Endothelial cell of umbilical vein (primary cell): ENCODE data around the gene NRG3. TPM values are rescaled to one million over a fixed set of nuclear protein-coding genes. Genes with fewer than 3 reads are reported as not detected.

Experiments
- BruUV-seq: library from RNA; stranded (reverse); fragments of 400-500 nt; replicated peaks from 2 replicates; lab custom pipeline; 2021; lab: Mats Ljungman, UMichigan
- CTCF ChIA-PET: fragments of 300-600, 350-600 bp; sonication (Branson Sonifier 250); formaldehyde crosslinking; loops from one replicate; lab custom pipeline; 2021; ENCODE audit warnings: antibody characterized with exemption, inconsistent platforms; lab: Charles Lee
- POLR2A ChIA-PET: fragments of 300-600, 350-600 bp; sonication (Branson Sonifier 250); formaldehyde crosslinking; loops from one replicate; lab custom pipeline; 2021; ENCODE audit warnings: antibody characterized with exemption, inconsistent platforms; lab: Charles Lee
- DNase-seq: peaks from one replicate; pipeline ENCODE4 v3.0.0-alpha.2; 2011; ENCODE audit warnings: low read depth, low spot score
- FAIRE-seq: peaks from 2 replicates; lab custom pipeline; 2011; peaks lifted over from hg19 to GRCh38; lab: Jason Lieb, UNC
- H2AFZ ChIP-seq: 2 replicates; pipeline ENCODE4 v1.6.0; 2012; ENCODE audit warnings: low read depth, low read length, control low read depth, inconsistent platforms
- H3K27ac ChIP-seq: 2 replicates; pipeline ENCODE4 v1.5.1; 2011; ENCODE audit warnings: low read depth, mild to moderate bottlenecking, control low read depth, low read length, moderate library complexity; ENCODE audit not compliant: insufficient read depth
- H3K27me3 ChIP-seq, 2 experiments: 2 replicates each; pipeline versions ENCODE4 v1.6.0 to v1.6.1; 2011; ENCODE audit warnings: low read length in 2 of 2, mixed read lengths in 1 of 2; ENCODE audit not compliant: control insufficient read depth in 2 of 2, insufficient read depth in 2 of 2
- H3K36me3 ChIP-seq, 2 experiments: 2 replicates in 1 of 2; 3 replicates in 1 of 2; pipeline ENCODE4 v1.5.1; 2011; ENCODE audit warnings: low read length in 2 of 2, mild to moderate bottlenecking in 1 of 2, moderate library complexity in 1 of 2; ENCODE audit not compliant: control insufficient read depth in 2 of 2, insufficient read depth in 2 of 2; ENCODE audit errors: extremely low read depth in 1 of 2
- H3K4me1 ChIP-seq: 3 replicates; pipeline ENCODE4 v1.5.1; 2011; ENCODE audit warnings: mild to moderate bottlenecking, low read length; ENCODE audit not compliant: control insufficient read depth, insufficient read depth; ENCODE audit errors: extremely low read depth
- H3K4me2 ChIP-seq: 2 replicates; pipeline ENCODE4 v1.6.1; 2011; ENCODE audit warnings: low read length, control low read depth, mixed read lengths; ENCODE audit not compliant: insufficient read depth
- H3K4me3 ChIP-seq, 3 experiments: fragments of 200-600 bp in 1 of 3; sonication (generic), shearing (Covaris generic) in 1 of 3; replicated peaks in 1 of 3; 2 replicates each; pipeline ENCODE4 v1.5.1; 2011 to 2016; ENCODE audit warnings: control low read depth in 3 of 3, low read length in 3 of 3, mild to moderate bottlenecking in 2 of 3, inconsistent platforms in 1 of 3, low read depth in 1 of 3, moderate library complexity in 1 of 3; ENCODE audit not compliant: insufficient read depth in 1 of 3
- H3K79me2 ChIP-seq: 2 replicates; pipeline ENCODE4 v1.6.0; 2012; ENCODE audit warnings: low read length, inconsistent platforms; ENCODE audit not compliant: control insufficient read depth, insufficient read depth
- H3K9ac ChIP-seq: replicated peaks from 2 replicates; pipeline ENCODE3; 2011; ENCODE audit warnings: low read length, control low read depth; ENCODE audit not compliant: insufficient read depth; ENCODE audit errors: extremely low read depth
- H3K9me1 ChIP-seq: replicated peaks from 3 replicates; pipeline ENCODE4 v1.6.0; 2011; ENCODE audit warnings: mild to moderate bottlenecking, low read length; ENCODE audit not compliant: control insufficient read depth, insufficient read depth; ENCODE audit errors: extremely low read depth
- H3K9me3 ChIP-seq: replicated peaks from 2 replicates; pipeline ENCODE4 v1.5.1; 2012; ENCODE audit warnings: low read length, inconsistent platforms; ENCODE audit not compliant: control insufficient read depth, insufficient read depth
- H4K20me1 ChIP-seq: replicated peaks from 2 replicates; pipeline ENCODE3; 2011; ENCODE audit warnings: mild to moderate bottlenecking, low read length; ENCODE audit not compliant: control insufficient read depth, insufficient read depth; ENCODE audit errors: extremely low read depth
- EZH2 ChIP-seq: IDR thresholded peaks from 2 replicates; pipeline ENCODE4 v1.6.1; 2012; ENCODE audit warnings: borderline replicate concordance, low read depth, mild to moderate bottlenecking, moderate library complexity, low read length, inconsistent platforms; ENCODE audit not compliant: severe bottlenecking
- FOS ChIP-seq: IDR thresholded peaks from 2 replicates; pipeline ENCODE4 v1.6.1; 2011; ENCODE audit warnings: mild to moderate bottlenecking, low read length, moderate library complexity, borderline replicate concordance; ENCODE audit not compliant: insufficient read depth
- GATA2 ChIP-seq: IDR thresholded peaks from 2 replicates; pipeline ENCODE4 v1.7.0; 2011; ENCODE audit warnings: low read depth, mild to moderate bottlenecking, moderate library complexity, mixed read lengths, low read length; ENCODE audit not compliant: insufficient read length, insufficient read depth
- JUN ChIP-seq: IDR thresholded peaks from 2 replicates; pipeline ENCODE4 v1.6.1; 2011; ENCODE audit warnings: borderline replicate concordance, low read depth; ENCODE audit not compliant: insufficient read length, insufficient read depth
- MYC ChIP-seq: IDR thresholded peaks from one replicate; pipeline ENCODE4 v1.6.1; 2011; ENCODE audit warnings: mild to moderate bottlenecking, low read depth, low read length
- POLR2A ChIP-seq: IDR thresholded peaks from 2 replicates; pipeline ENCODE4 v1.6.1; 2012; ENCODE audit warnings: low read depth, mild to moderate bottlenecking, control low read depth, low read length
- POLR2AphosphoS5 ChIP-seq: IDR thresholded peaks from 2 replicates; pipeline ENCODE4 v1.6.1; 2012; ENCODE audit warnings: low read depth, mild to moderate bottlenecking, control low read depth, low read length, moderate library complexity; ENCODE audit not compliant: insufficient read depth
- dilution Hi-C: fragments of 300-500 bp; cut with MboI; formaldehyde crosslinking; loops from one replicate; pipeline ENCODE4 v1.15.0; 2019; ENCODE audit warnings: low sequenced_read_pairs; ENCODE audit not compliant: extremely low pct_ligation_motif_present
- intact Hi-C: fragments of 100-400 bp; cut with micrococcal nuclease; formaldehyde crosslinking; loops from one replicate; pipeline ENCODE4 v1.10.0; 2022
- polyA plus RNA-seq, 4 experiments: library from polyadenylated mRNA; depleted of rRNA in 3 of 4; stranded (reverse) in 3 of 4; unstranded in 1 of 4; fragments of >200 nt; gene quantifications; 2 replicates each; pipeline versions ENCODE4 v1.2.1 to v1.2.3, GENCODE V29; 2011 to 2012; ENCODE audit warnings: missing spikeins in 1 of 4
- total RNA-seq: library from RNA; stranded (reverse); gene quantifications from 2 replicates; pipeline ENCODE4 v1.2.3, GENCODE V29; 2021
- TF ChIP-seq, protein P1 (sequence below), 2 donors: IDR thresholded peaks; 1 replicate in 1 of 2; 2 replicates in 1 of 2; pipeline ENCODE4 v1.5.1; 2011; ENCODE audit warnings: low read length in 2 of 2, mild to moderate bottlenecking in 2 of 2, moderate library complexity in 2 of 2, control low read depth in 1 of 2, inconsistent platforms in 1 of 2, low read depth in 1 of 2; ENCODE audit not compliant: insufficient read depth in 1 of 2; ENCODE audit errors: extremely low read depth in 1 of 2
- TF ChIP-seq, protein P2 (sequence below): IDR thresholded peaks from 2 replicates; pipeline ENCODE4 v1.6.1; 2011; ENCODE audit not compliant: insufficient read depth, insufficient read length

The NRG3 gene
- total and polyA plus RNA-seq, 2 donors (not counting 3 experiments of a cell fraction or from before 2014, with no cell fraction given) = 1.9 to 3.9 TPM

DNA sequence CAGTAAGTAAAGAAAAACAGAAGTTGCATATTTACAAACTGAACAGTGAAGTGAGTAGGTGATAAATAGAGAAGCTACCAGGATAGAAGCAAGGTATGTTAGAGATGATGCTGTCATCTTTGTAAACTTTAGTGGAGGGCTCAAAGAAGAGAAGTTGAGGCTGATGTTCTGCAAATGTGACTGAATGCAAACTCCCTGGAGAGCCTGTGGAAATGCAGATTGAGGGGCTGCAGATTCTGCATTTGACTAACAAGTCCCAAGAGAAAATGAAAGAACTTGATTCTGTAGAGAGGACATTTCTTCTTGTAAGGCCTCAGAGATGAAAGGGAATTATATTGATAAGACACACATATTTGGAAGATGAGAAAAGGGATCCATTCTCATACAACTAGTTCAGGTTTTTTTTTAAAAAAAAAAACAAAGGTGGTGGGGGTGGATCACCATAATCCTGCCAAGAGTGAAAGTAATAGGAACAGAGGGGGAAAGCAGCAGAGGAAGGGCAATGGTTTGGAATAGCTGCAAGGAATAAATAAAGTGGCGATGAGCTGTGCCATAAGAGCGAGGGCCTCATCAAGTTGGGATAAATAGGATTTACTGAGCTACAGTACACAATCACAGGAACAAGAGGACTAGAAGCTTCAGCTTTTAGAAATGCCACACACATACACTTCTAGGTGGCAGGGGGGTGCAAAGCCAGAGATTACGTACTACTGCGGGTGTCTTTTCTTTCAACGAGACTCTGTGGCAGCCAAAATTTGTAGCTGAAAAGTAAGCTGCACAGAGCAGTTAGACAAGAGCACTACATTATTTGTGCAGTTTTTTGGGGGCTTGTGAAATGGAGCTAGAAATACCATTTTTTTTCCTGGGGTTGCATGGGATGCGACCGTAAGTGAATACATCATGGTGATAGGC lies 778.5 kb downstream of the NRG3 start:
- H3K4me2 ChIP-seq = no peak overlapping the region
- no peaks in the 10 kb centered on the region for H3K9me1 ChIP-seq
- DNase-seq = no peak
- H3K4me3 ChIP-seq = no peak overlapping the region
- no peaks in the 10 kb centered on the region for H3K4me1 ChIP-seq
- no peaks in the 10 kb centered on the region for H3K36me3 ChIP-seq
- dilution Hi-C loops = no loop called here
- no peaks in the 10 kb centered on the region for H3K27me3 ChIP-seq
- POLR2A ChIA-PET = no interaction called here
- intact Hi-C loops = no loop called here
- no peaks in the 10 kb centered on the region for H4K20me1 ChIP-seq
- CTCF ChIA-PET = no interaction called here
- BruUV-seq = no TSS peak
- FAIRE-seq = no peak
- H3K9ac ChIP-seq = no peak overlapping the region
- H3K27ac ChIP-seq = no peak overlapping the region
- TF ChIP-seq POLR2A = no peak
- TF ChIP-seq, protein P1, sequence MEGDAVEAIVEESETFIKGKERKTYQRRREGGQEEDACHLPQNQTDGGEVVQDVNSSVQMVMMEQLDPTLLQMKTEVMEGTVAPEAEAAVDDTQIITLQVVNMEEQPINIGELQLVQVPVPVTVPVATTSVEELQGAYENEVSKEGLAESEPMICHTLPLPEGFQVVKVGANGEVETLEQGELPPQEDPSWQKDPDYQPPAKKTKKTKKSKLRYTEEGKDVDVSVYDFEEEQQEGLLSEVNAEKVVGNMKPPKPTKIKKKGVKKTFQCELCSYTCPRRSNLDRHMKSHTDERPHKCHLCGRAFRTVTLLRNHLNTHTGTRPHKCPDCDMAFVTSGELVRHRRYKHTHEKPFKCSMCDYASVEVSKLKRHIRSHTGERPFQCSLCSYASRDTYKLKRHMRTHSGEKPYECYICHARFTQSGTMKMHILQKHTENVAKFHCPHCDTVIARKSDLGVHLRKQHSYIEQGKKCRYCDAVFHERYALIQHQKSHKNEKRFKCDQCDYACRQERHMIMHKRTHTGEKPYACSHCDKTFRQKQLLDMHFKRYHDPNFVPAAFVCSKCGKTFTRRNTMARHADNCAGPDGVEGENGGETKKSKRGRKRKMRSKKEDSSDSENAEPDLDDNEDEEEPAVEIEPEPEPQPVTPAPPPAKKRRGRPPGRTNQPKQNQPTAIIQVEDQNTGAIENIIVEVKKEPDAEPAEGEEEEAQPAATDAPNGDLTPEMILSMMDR (IDR thresholded peaks at IDR 0.05; ENCODE audit: extremely low read depth in 1 of 2, insufficient read depth in 1 of 2, low read depth in 1 of 2, low read length in 2 of 2) = no peak
- no peak for TF ChIP-seq GATA2
- no peak for TF ChIP-seq EZH2
- no peak for TF ChIP-seq FOS
- no peak for TF ChIP-seq POLR2AphosphoS5
- no peak for TF ChIP-seq MYC
- TF ChIP-seq, protein P2, sequence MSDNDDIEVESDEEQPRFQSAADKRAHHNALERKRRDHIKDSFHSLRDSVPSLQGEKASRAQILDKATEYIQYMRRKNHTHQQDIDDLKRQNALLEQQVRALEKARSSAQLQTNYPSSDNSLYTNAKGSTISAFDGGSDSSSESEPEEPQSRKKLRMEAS = no peak
- TF ChIP-seq JUN = no peak
- H3K79me2 ChIP-seq = no peaks in the 10 kb centered on the region
- H2AFZ ChIP-seq = no peak overlapping the region
- H3K9me3 ChIP-seq = no peaks in the 10 kb centered on the region
